GM10248 (cell line): ENCODE data around the gene FAM180B.

ENCODE experiments used
- CTCF ChIA-PET: fragments of 300-600 bp; sonication (Branson Sonifier 250); formaldehyde crosslinking; extraction: SDS; loops from one replicate; lab custom pipeline; 2021; ENCODE audit warnings: antibody characterized with exemption; lab: Yijun Ruan, JAX
- POLR2A ChIA-PET: fragments of 350-650 bp; sonication (Branson Sonifier 250); formaldehyde crosslinking; extraction: SDS; loops from one replicate; lab custom pipeline; 2020; ENCODE audit warnings: antibody characterized with exemption; lab: Yijun Ruan, JAX
- DNase-seq: peaks from one replicate; pipeline ENCODE4 v3.0.0; 2012; ENCODE audit errors: extremely low spot score
- CTCF ChIP-seq: IDR thresholded peaks from 2 replicates; pipeline ENCODE4 v1.5.1; 2012; ENCODE audit warnings: mild to moderate bottlenecking, low read depth; ENCODE audit errors: extremely low read depth, missing control alignments, control extremely low read depth

The FAM180B gene

GRCh38 chr11:47599902-47600301 is 13.4 kb downstream of the FAM180B start:
- no peak for TF ChIP-seq CTCF
- no peak for DNase-seq
- ChIA-PET CTCF (interaction anchor here (1.5 kb wide), 1 partner anchor 21 kb away, joined by 3 read pairs; the partner anchor contains the start of genes KBTBD4 and NDUFS3), POLR2A (no interaction called here)

- no peak for TF ChIP-seq CTCF
- ChIA-PET CTCF (interaction anchor here (1.4 kb wide), 1 partner anchor 13 kb away, joined by 3 read pairs; no protein-coding TSS in a partner anchor), POLR2A (no interaction called here)
- DNase-seq, result no peak
Measured at GRCh38 chr11:47603295-47603694, 16.8 kb downstream of the FAM180B start.

- TF ChIP-seq CTCF, result no peak
- ChIA-PET CTCF (interaction anchor here (1.0 to 3.0 kb wide), 2 partner anchors 9 to 13 kb away, joined by 3 to 17 read pairs; partner anchors contain the start of gene C1QTNF4), POLR2A (no interaction called here)
- DNase-seq, result no peak
Measured at GRCh38 chr11:47605921-47606320, 19.4 kb downstream of the FAM180B start.

- DNase-seq, result no peak
- CTCF ChIA-PET, result interaction anchor here (0.7 to 3.0 kb wide), 4 partner anchors 10 to 194 kb away, joined by 3 to 17 read pairs (median 4); partner anchors contain the start of gene C1QTNF4
- TF ChIP-seq CTCF, result no peak
- POLR2A ChIA-PET, result no interaction called here
Measured at GRCh38 chr11:47606731-47607130, 20.3 kb downstream of the FAM180B start.

GRCh38 chr11:47607380-47607779 is 20.9 kb downstream of the FAM180B start:
- ChIA-PET CTCF (interaction anchor here (0.7 to 3.0 kb wide), 5 partner anchors 9 to 29 kb away, joined by 3 to 17 read pairs (median 4); partner anchors contain the start of gene C1QTNF4), POLR2A (no interaction called here)
- no peak for TF ChIP-seq CTCF
- no peak for DNase-seq

- POLR2A ChIA-PET, result interaction anchor here (0.7 kb wide), 1 partner anchor 11 kb away, joined by 4 read pairs; no protein-coding TSS in a partner anchor
- no peak for DNase-seq
- CTCF ChIA-PET, result interaction anchor here (0.7 to 1.0 kb wide), 2 partner anchors 10 to 24 kb away, joined by 3 read pairs; no protein-coding TSS in a partner anchor
- no peak for TF ChIP-seq CTCF
Measured at GRCh38 chr11:47609675-47610074, 23.2 kb downstream of the FAM180B start.
